ENCODE data around the gene C1S. TPM values are rescaled to one million over a fixed set of nuclear protein-coding genes. Genes with fewer than 3 reads are reported as not detected.
"Not testable (repeated sequence)": the region's sequence is repeated elsewhere in the genome, so short reads cannot be mapped to it uniquely, and the experiment has no call there.

The C1S gene
- polyA plus RNA-seq, 3 donors from 2014 or later = not detected

- no peaks in the 10 kb centered on the region for H3K36me3 Mint-ChIP-seq
- no peak overlapping the region for H3K4me3 Mint-ChIP-seq
- no peak for DNase-seq
- H3K27me3 Mint-ChIP-seq (ENCODE audit: low read depth in 3 of 3) = peaks cover 0 to 11% (median 2%) of the 10 kb centered on the region in 3 donors
- H3K27ac Mint-ChIP-seq = no peak overlapping the region
- no peaks in the 10 kb centered on the region for H3K4me1 Mint-ChIP-seq
- peaks cover 0 to 2% (median 0%) of the 10 kb centered on the region in 6 donors for H3K9me3 Mint-ChIP-seq
Observed at GRCh38 chr12:7031306-7031705, 29.2 kb upstream of the C1S start.

GRCh38 chr12:7032990-7033389 lies 27.5 kb upstream of the C1S start:
- H3K4me1 Mint-ChIP-seq = peaks cover 0 to 5% of the 10 kb centered on the region in 2 donors
- peaks cover 0 to 11% (median 2%) of the 10 kb centered on the region in 3 donors for H3K27me3 Mint-ChIP-seq (ENCODE audit: low read depth in 3 of 3)
- no peak overlapping the region for H3K27ac Mint-ChIP-seq
- peaks cover 0 to 2% (median 0%) of the 10 kb centered on the region in 6 donors for H3K9me3 Mint-ChIP-seq
- DNase-seq = no peak
- H3K36me3 Mint-ChIP-seq = no peaks in the 10 kb centered on the region
- no peak overlapping the region for H3K4me3 Mint-ChIP-seq

- DNase-seq = no peak
- no peaks in the 10 kb centered on the region for H3K36me3 Mint-ChIP-seq
- H3K9me3 Mint-ChIP-seq = peaks cover 0 to 2% (median 0%) of the 10 kb centered on the region in 6 donors
- H3K4me1 Mint-ChIP-seq = peaks cover 0 to 5% of the 10 kb centered on the region in 2 donors
- H3K27ac Mint-ChIP-seq = no peak overlapping the region
- no peak overlapping the region for H3K4me3 Mint-ChIP-seq
- H3K27me3 Mint-ChIP-seq (ENCODE audit: low read depth in 3 of 3) = peaks cover 0 to 11% (median 4%) of the 10 kb centered on the region in 3 donors
Observed at GRCh38 chr12:7034464-7034863, 26.1 kb upstream of the C1S start.

- H3K9me3 Mint-ChIP-seq = peaks cover 0 to 2% (median 0%) of the 10 kb centered on the region in 6 donors
- H3K27ac Mint-ChIP-seq = no peak overlapping the region
- no peaks in the 10 kb centered on the region for H3K36me3 Mint-ChIP-seq
- no peak overlapping the region for H3K4me3 Mint-ChIP-seq
- no peak for DNase-seq
- H3K27me3 Mint-ChIP-seq (ENCODE audit: low read depth in 3 of 3) = peaks cover 0 to 7% (median 4%) of the 10 kb centered on the region in 3 donors
- H3K4me1 Mint-ChIP-seq = peaks cover 0 to 5% of the 10 kb centered on the region in 2 donors
Observed at GRCh38 chr12:7035463-7035862, 25.1 kb upstream of the C1S start.

- not testable (repeated sequence) for DNase-seq; H3K27me3 Mint-ChIP-seq (ENCODE audit: low read depth in 3 of 3)
Observed at GRCh38 chr12:7037411-7037810, 23.1 kb upstream of the C1S start.

GRCh38 chr12:7038591-7038990 lies 21.9 kb upstream of the C1S start:
- H3K27ac Mint-ChIP-seq = peak overlapping the region in 1 of 6 donors; percentile 72
- peaks cover 0 to 5% of the 10 kb centered on the region in 2 donors for H3K4me1 Mint-ChIP-seq
- H3K36me3 Mint-ChIP-seq = no peaks in the 10 kb centered on the region
- peak overlapping the region in 3 of 5 donors; percentile 24 to 34 (median 33) for H3K4me3 Mint-ChIP-seq
- peaks cover 0 to 2% (median 0%) of the 10 kb centered on the region in 6 donors for H3K9me3 Mint-ChIP-seq
- no peak for DNase-seq
- H3K27me3 Mint-ChIP-seq (ENCODE audit: low read depth in 3 of 3) = peaks cover 0 to 4% (median 2%) of the 10 kb centered on the region in 3 donors

More at GRCh38 chr12:7037411-7037810, 23.1 kb upstream of the C1S start:
- H3K36me3 Mint-ChIP-seq, H3K4me1 Mint-ChIP-seq, H3K27ac Mint-ChIP-seq, H3K9me3 Mint-ChIP-seq, H3K4me3 Mint-ChIP-seq: not testable (repeated sequence)

- Mint-ChIP-seq H3K27ac (no peak overlapping the region), H3K4me3 (no peak overlapping the region), H3K9me3 (peaks cover 0 to 2% (median 0%) of the 10 kb centered on the region in 6 donors), H3K27me3 (ENCODE audit: low read depth in 3 of 3) (peaks cover 0 to 2% (median 0%) of the 10 kb centered on the region in 3 donors), H3K4me1 (peaks cover 0 to 5% of the 10 kb centered on the region in 2 donors), H3K36me3 (no peaks in the 10 kb centered on the region)
- DNase-seq = no peak
Observed at GRCh38 chr12:7039403-7039802, 21.1 kb upstream of the C1S start.

- no peak overlapping the region for H3K27ac Mint-ChIP-seq
- peak in 1 of 3 donors; percentile 21 for DNase-seq
- no peaks in the 10 kb centered on the region for H3K4me1 Mint-ChIP-seq
- H3K27me3 Mint-ChIP-seq (ENCODE audit: low read depth in 3 of 3) = peaks cover 0 to 2% (median 1%) of the 10 kb centered on the region in 3 donors
- H3K4me3 Mint-ChIP-seq = no peak overlapping the region
- H3K9me3 Mint-ChIP-seq = no peaks in the 10 kb centered on the region
- no peaks in the 10 kb centered on the region for H3K36me3 Mint-ChIP-seq
Observed at GRCh38 chr12:7042842-7043241, 17.7 kb upstream of the C1S start.

GRCh38 chr12:7045913-7046312 lies 14.6 kb upstream of the C1S start:
- Mint-ChIP-seq H3K27ac (no peak overlapping the region), H3K36me3 (no peaks in the 10 kb centered on the region), H3K9me3 (no peaks in the 10 kb centered on the region), H3K4me3 (no peak overlapping the region), H3K4me1 (no peaks in the 10 kb centered on the region), H3K27me3 (ENCODE audit: low read depth in 3 of 3) (peaks cover 0 to 1% (median 0%) of the 10 kb centered on the region in 3 donors)
- DNase-seq = no peak

GRCh38 chr12:7046383-7047105 lies 14.0 kb upstream of the C1S start:
- no peaks in the 10 kb centered on the region for H3K9me3 Mint-ChIP-seq
- H3K27me3 Mint-ChIP-seq (ENCODE audit: low read depth in 3 of 3) = peaks cover 0 to 3% (median 0%) of the 10 kb centered on the region in 3 donors
- no peak overlapping the region for H3K27ac Mint-ChIP-seq
- no peak for DNase-seq
- no peak overlapping the region for H3K4me3 Mint-ChIP-seq
- H3K36me3 Mint-ChIP-seq = no peaks in the 10 kb centered on the region
- no peaks in the 10 kb centered on the region for H3K4me1 Mint-ChIP-seq

GRCh38 chr12:7047306-7047705 lies 13.2 kb upstream of the C1S start:
- DNase-seq = no peak

GRCh38 chr12:7049445-7049951 lies 11.0 kb upstream of the C1S start:
- H3K36me3 Mint-ChIP-seq; H3K9me3 Mint-ChIP-seq; H3K4me3 Mint-ChIP-seq; DNase-seq; H3K27ac Mint-ChIP-seq; H3K4me1 Mint-ChIP-seq; H3K27me3 Mint-ChIP-seq (ENCODE audit: low read depth in 3 of 3): not testable (repeated sequence)

More at GRCh38 chr12:7047306-7047705, 13.2 kb upstream of the C1S start:
- Mint-ChIP-seq H3K4me1 (no peaks in the 10 kb centered on the region), H3K36me3 (no peaks in the 10 kb centered on the region), H3K27me3 (ENCODE audit: low read depth in 3 of 3) (peaks cover 0 to 5% (median 0%) of the 10 kb centered on the region in 3 donors), H3K4me3 (no peak overlapping the region), H3K9me3 (no peaks in the 10 kb centered on the region), H3K27ac (no peak overlapping the region)

- not testable (repeated sequence) for H3K27me3 Mint-ChIP-seq (ENCODE audit: low read depth in 3 of 3); H3K27ac Mint-ChIP-seq; H3K4me1 Mint-ChIP-seq; DNase-seq; H3K36me3 Mint-ChIP-seq; H3K4me3 Mint-ChIP-seq; H3K9me3 Mint-ChIP-seq
Observed at GRCh38 chr12:7049973-7050372, 10.5 kb upstream of the C1S start.

GRCh38 chr12:7054925-7055324 lies 5.6 kb upstream of the C1S start:
- no peak overlapping the region for H3K4me3 Mint-ChIP-seq
- peaks cover 6 to 15% (median 7%) of the 10 kb centered on the region in 3 donors for H3K27me3 Mint-ChIP-seq (ENCODE audit: low read depth in 3 of 3)
- no peak overlapping the region for H3K27ac Mint-ChIP-seq

More at GRCh38 chr12:7054925-7055324, 5.6 kb upstream of the C1S start:
- H3K9me3 Mint-ChIP-seq = no peaks in the 10 kb centered on the region
- H3K4me1 Mint-ChIP-seq = no peaks in the 10 kb centered on the region
- no peak for DNase-seq
- no peaks in the 10 kb centered on the region for H3K36me3 Mint-ChIP-seq

Measured in immature natural killer cell (primary cell).